GM19452 (cell line): ENCODE data around the gene RBMS3.

Experiments used
- ATAC-seq: cut with Tn5 transposase; IDR thresholded peaks from one replicate; pipeline ENCODE4 v1.9.1; 2021; ENCODE audit not compliant: unreplicated experiment

RBMS3 gene

GRCh38 chr3:29919571-29919970 is 638.7 kb downstream of the RBMS3 start:
- no peak for ATAC-seq

DNA sequence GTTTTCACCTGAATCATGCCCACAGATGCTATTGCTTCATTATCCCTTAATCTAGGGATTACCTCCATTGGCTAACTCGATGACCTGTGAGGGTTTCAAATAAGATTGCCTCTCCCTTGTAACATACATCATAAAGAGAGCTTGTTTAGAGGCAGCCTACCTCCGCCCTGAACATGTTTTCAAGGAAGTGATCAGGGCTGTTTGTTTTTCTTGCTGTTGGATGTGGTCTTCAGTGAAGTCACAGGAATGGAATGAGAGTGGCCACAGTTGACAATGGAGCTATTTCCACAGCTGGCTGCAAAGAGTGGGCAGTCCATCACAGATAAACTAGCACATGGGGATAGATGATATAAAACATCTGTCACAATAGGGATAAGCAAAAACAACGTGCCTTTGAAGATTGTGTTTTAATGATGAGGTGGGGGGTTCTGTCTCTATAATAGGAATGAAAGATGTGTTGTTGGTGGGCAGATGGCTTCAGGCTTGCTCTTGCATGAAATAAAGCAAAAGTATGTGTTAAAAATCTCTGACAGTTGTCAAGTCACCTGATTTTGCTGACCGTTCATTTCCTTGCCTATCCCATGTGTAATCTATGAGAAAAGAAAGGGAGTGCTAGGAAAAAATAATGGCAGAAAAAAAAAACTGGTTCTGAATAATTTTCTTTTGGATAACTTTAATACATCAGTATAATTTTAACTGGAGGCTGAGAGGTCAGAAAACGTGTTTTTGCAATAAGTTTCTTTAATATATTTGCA is 642.3 kb downstream of the RBMS3 start:
- no peak for ATAC-seq

GRCh38 chr3:29924783-29925561 is 644.1 kb downstream of the RBMS3 start:
- ATAC-seq = no peak

DNA sequence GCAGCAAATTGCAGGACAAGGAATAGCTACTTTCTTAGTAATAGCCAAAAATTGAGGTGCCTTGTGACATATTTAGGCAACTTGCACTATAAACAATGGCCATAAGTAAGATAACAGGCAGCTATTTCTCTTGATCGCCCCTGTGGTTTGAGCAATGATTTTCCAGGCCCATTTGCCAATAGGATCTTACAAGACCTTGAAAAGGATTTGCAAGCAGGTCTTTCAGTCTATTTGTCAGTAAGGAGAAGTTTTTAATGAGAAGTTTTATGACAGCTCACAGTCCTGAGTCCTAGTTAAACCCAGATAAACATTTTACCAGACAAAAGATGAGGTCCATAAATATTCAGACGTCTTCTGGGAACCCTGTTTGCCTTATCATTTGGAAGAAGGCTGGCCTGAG is 645.5 kb downstream of the RBMS3 start:
- no peak for ATAC-seq

GRCh38 chr3:29932696-29933325 is 651.9 kb downstream of the RBMS3 start:
- ATAC-seq = no peak

- no peak for ATAC-seq
Measured at GRCh38 chr3:29933802-29934490, 653.1 kb downstream of the RBMS3 start.

DNA sequence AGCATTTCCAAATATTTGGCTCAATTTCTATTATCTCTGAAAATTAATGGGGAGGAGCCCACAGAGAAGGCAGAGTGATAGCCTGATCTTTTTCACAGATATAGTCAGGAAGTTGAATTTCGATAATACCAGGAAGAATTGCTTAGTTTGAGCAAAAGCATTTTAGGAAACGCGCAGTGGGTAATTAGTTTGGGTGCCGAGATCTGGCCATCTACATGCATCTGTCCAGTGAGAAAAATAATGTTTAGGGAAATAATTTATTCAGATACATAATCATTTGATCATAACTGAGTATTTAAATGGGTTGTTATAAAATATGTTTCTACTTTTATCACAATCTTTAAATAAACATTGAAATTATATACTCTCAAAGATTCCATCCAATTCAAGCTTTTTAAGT is 653.9 kb downstream of the RBMS3 start:
- ATAC-seq = no peak

DNA sequence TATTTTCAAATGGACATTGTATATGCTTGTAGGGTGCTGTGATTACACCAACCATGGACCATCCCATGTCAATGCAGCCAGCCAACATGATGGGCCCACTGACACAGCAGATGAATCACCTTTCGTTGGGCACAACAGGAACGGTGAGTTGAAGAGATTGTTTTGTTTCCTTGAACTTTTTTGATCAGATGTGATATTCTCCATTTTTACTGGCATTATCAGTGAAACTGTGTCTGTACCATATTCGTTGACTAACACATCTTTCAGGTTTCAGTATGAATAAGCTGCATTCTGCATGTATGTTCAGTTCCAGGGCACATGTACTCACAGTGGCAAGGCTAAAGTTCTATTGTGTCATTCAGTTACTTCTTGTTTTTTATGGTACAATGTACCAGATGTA is 655.2 kb downstream of the RBMS3 start:
- ATAC-seq = peak; percentile 86

- ATAC-seq = no peak
Measured at GRCh38 chr3:29936766-29937165, 655.9 kb downstream of the RBMS3 start.

- no peak for ATAC-seq
Measured at GRCh38 chr3:29937185-29937584, 656.3 kb downstream of the RBMS3 start.

DNA sequence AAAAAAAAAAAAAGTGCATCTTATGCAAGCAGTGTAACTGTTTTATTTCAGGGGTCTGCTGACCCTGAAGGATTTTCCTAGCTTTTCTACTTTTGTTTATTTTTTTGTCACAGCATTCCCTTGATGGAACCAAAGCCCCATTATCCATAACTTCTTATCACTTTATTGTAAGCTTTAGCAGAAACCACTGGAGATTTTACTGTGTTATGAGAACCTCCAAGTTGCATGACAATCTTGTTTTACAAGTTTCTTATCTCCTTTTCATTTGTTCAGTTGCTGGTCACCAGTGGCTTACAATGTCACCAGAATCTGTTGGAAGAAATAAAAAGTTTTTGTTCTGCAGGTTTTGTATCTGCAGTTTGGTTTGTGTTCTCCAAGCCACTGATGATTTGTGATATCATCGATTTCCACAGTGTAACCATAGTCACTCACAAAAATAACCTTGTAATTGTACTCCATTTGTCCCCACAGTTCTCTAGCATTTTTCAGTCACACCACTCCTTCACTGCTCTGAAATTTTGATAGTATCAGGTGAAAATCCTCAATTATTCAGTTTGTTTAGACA is 660.0 kb downstream of the RBMS3 start:
- ATAC-seq = no peak

- no peak for ATAC-seq
Measured at GRCh38 chr3:29942297-29942696, 661.4 kb downstream of the RBMS3 start.

GRCh38 chr3:29949131-29949530 is 668.3 kb downstream of the RBMS3 start:
- ATAC-seq = no peak

DNA sequence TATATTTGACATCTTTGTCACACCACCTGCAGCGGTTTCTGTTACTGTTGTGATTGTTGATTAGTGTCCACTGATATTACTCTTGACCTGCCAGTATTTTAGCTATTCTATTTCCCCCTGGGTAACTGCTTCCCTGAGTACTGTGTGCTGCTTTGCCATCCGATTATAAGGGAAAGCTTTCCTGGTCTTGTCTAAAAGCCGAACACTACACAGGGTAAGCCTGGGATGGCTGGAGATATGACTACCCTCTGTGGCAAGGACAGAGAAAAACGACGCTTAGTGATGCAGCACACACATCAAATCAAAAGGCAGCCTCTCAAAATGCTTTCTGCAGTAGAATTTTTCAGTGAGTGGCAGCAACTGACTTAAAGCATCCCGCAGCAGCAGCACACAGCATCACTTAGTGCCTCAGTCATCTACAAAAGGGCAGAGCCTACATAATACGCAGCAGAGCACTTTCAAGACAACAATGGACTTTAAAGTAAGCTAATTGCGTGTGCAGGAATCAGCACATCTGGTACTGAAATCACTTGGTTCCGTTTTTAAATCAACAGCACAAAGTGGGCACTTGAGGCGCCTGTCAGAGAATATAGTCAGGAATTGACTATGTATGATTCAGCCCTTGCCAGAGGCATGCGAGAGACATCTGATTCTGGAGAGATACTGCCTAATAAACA is 669.2 kb downstream of the RBMS3 start:
- no peak for ATAC-seq

DNA sequence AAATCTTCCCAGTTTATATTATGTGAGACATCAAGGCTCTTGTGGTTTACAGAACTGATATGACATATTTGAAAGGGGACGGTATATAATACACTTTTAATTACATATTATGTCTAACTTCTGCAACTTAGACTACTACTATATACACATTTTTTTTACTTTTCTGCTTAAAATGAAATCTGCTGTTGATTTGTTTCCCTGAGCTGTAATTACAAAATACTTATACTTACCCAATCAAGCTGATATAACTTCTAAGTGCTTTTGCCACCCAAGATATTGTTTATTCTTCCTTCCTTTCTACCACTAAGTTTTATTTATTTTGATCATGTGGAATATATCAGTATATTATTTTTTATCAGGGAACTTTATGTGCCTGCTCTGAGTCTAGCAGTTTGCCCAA is 671.6 kb downstream of the RBMS3 start:
- no peak for ATAC-seq

GRCh38 chr3:29955413-29955812 is 674.5 kb downstream of the RBMS3 start:
- no peak for ATAC-seq

- no peak for ATAC-seq
Measured at GRCh38 chr3:29958816-29959215, 677.9 kb downstream of the RBMS3 start.

DNA sequence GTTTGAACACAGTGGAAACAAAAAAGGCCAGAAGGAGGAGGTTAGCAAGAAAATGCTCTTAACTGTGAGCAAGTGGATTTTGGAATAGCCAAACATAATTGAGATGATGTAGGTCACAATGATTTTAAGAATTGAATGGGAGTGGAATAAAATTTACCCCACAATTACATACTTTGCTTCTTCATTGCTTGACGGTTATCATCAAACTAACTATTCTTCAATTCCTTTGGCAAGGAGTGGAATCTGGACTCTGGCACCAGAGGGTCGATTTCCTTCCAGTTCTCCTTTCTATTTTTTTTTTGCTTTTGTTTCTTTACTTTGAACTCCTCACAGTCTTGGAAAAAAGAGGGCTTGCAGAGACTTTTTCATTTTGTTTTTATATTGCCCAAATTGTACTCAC is 691.0 kb downstream of the RBMS3 start:
- no peak for ATAC-seq

DNA sequence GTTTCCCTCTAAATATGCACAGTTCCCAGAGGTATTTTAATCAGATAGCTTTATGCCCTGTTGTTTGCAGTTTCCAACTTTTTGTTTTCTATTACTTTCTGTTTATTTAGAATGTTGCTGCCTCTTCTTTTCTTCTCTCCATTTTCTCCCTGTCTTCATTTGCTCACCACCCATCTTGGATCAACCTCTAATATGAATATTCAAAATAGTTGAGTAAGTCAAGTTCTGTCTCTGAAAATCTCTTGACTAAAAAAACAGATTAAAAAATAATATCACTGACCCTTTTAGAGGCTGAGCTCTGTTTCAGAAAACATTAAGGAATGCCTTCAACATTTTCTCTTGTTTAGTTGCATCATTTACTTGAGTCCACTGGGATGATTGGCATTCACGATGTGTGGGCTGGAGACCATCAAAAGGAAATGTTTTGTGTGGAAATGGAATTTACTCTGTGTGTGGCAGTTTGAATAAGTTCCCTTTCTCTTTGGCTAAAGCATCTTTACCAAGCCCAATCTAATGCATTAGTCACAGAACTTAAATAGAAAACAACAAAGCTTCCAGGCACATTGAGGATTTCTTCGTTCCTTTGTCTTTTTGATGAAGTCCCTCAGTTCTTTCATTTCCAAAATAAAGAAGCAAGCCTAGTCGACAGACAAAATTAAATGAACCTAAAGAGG is 691.6 kb downstream of the RBMS3 start:
- no peak for ATAC-seq

GRCh38 chr3:29973763-29974162 is 692.9 kb downstream of the RBMS3 start:
- ATAC-seq = no peak
